Measurements from ENCODE around the gene SPOCD1. TPM values are rescaled to one million over a fixed set of nuclear protein-coding genes. Genes with fewer than 3 reads are reported as not detected.
A peak's percentile ranks its signal among the peaks of the same experiment; 100 is the strongest.

Gene SPOCD1
- total RNA-seq, 1 donor from 2014 or later = not detected

DNA sequence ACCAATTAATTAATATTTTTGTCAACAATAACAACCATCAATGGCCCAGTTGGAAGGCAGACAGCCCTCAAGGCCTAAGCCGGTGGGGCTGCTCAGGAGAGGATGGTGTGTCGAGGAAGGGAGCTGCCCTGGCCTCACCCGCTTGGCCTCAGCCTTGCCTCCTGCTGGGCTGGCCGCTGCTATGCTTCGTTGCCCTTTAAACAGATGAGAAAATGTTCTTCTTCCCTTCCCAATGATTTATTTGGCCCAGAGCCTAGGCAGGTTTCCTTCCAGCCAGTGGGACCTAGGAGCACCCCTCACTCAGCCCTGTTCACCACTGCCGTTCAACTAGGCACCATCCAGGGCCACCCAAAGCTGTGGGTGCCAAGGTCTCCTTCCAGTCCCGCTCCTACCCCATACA lies 48.6 kb downstream of the SPOCD1 start:
- Mint-ChIP-seq H3K27me3 (ENCODE audit: insufficient read depth) (peaks cover 62% of the 10 kb centered on the region), H3K9me3 (no peaks in the 10 kb centered on the region)

DNA sequence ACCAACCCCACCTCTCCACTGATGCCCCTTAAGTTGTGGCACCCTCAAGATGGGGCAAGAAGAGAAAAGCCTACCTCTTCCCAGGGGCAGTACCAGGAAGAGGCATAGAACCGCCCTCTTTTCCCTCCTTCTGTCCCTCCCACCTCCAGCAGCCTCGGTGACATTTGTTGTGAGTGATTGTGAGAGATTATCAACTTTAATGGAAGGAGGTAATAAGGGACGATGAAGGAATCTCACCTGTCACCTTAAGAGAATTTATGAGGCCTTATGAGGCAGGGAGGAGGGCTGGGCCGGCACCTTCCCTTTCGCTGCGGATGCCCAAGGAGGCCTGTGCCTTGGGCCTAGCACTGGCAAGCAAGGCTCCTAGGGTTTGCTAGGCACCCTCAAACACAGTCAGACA lies 50.3 kb downstream of the SPOCD1 start:
- no peak overlapping the region for H3K4me3 Mint-ChIP-seq
- H3K4me1 Mint-ChIP-seq (ENCODE audit: low read depth) = peaks cover 40% of the 10 kb centered on the region
- no peak overlapping the region for H3K27ac Mint-ChIP-seq
- peaks cover 60% of the 10 kb centered on the region for H3K27me3 Mint-ChIP-seq (ENCODE audit: insufficient read depth)
- DNase-seq (ENCODE audit: low spot score) = no peak
- no peaks in the 10 kb centered on the region for H3K9me3 Mint-ChIP-seq
- intact Hi-C loops (cut with micrococcal nuclease) = loop anchor here (5.0 kb wide), 1 partner anchor 122 kb away; no protein-coding TSS in a partner anchor
- H3K36me3 Mint-ChIP-seq (ENCODE audit: low read depth) = no peaks in the 10 kb centered on the region

More for the DNA sequence above, 48.6 kb downstream of the SPOCD1 start:
- Mint-ChIP-seq H3K27ac (no peak overlapping the region), H3K36me3 (ENCODE audit: low read depth) (no peaks in the 10 kb centered on the region), H3K4me1 (ENCODE audit: low read depth) (peaks cover 42% of the 10 kb centered on the region), H3K4me3 (no peak overlapping the region)
- no peak for DNase-seq (ENCODE audit: low spot score)
- intact Hi-C loops (cut with micrococcal nuclease) = loop anchor here (5.0 kb wide), 1 partner anchor 120 kb away; no protein-coding TSS in a partner anchor

GRCh38 chr1:31765041-31765467 lies 50.8 kb downstream of the SPOCD1 start:
- DNase-seq (ENCODE audit: low spot score) = no peak
- Mint-ChIP-seq H3K27me3 (ENCODE audit: insufficient read depth) (peaks cover 61% of the 10 kb centered on the region), H3K4me3 (peak overlapping the region; percentile 30), H3K27ac (no peak overlapping the region), H3K9me3 (no peaks in the 10 kb centered on the region), H3K4me1 (ENCODE audit: low read depth) (peaks cover 40% of the 10 kb centered on the region), H3K36me3 (ENCODE audit: low read depth) (no peaks in the 10 kb centered on the region)
- intact Hi-C loops (cut with micrococcal nuclease) = loop anchor here (5.0 kb wide), 1 partner anchor 122 kb away; no protein-coding TSS in a partner anchor

GRCh38 chr1:31764312-31765040 lies 51.3 kb downstream of the SPOCD1 start, which contains the start of gene ADGRB2:
TSS of gene ADGRB2 (minus strand) at chr1:31764340. CDS start at chr1:31757221, 7,119 bp downstream.
- intact Hi-C loops (cut with micrococcal nuclease) = loop anchor here (5.0 kb wide), 3 partner anchors 57 to 1022 kb away; no protein-coding TSS in a partner anchor
- Mint-ChIP-seq H3K27me3 (ENCODE audit: insufficient read depth) (peaks cover 66% of the 10 kb centered on the region), H3K27ac (no peak within 1 kb of the TSS), H3K4me1 (ENCODE audit: low read depth) (peaks cover 38% of the 10 kb centered on the region), H3K4me3 (peak within 1 kb of the TSS; percentile 81), H3K9me3 (no peaks in the 10 kb centered on the region), H3K36me3 (ENCODE audit: low read depth) (no peaks in the 10 kb centered on the region)
- DNase-seq (ENCODE audit: low spot score) = no peak

DNA sequence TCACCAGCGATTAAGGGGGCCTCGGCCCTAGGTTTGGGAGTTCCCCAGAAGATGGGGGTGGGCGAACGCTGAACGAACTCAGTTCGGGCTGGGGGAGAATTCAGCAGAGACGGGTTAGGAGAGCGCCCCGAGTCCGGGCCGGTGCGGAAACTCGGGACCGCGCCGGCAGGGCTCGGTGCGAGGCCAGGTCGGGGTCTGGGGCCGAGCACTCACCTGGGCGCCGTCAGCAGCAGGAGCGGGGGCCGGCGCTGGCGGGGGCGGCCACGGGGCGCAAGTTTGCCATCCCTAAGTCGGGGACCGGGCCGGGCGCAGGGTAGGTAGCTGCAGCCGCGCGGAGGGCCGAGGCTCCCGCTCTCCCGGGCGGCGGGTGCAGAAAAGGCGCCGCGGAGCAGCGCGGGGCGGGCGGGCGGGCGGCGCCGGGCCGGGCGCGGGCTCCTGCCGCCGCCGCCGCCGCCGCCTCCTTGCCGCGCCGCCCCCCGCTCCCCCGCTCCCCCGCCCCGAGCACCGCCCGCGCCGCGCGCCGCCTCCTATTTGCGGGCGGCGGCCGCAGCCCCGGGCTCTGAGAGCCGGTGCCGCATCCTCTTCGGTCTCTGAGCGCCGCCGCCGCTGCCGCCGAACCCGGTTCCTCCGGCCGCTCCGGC lies 52.0 kb downstream of the SPOCD1 start:
- Mint-ChIP-seq H3K27ac (no peak overlapping the region), H3K9me3 (no peaks in the 10 kb centered on the region), H3K4me1 (ENCODE audit: low read depth) (peaks cover 31% of the 10 kb centered on the region), H3K36me3 (ENCODE audit: low read depth) (no peaks in the 10 kb centered on the region), H3K27me3 (ENCODE audit: insufficient read depth) (peaks cover 65% of the 10 kb centered on the region), H3K4me3 (peak overlapping the region; percentile 65)
- intact Hi-C loops (cut with micrococcal nuclease) = loop anchor here (5.0 kb wide), 2 partner anchors 56 to 1021 kb away; no protein-coding TSS in a partner anchor
- DNase-seq (ENCODE audit: low spot score) = no peak

GRCh38 chr1:31762726-31763670 lies 52.8 kb downstream of the SPOCD1 start:
- Mint-ChIP-seq H3K27me3 (ENCODE audit: insufficient read depth) (peaks cover 60% of the 10 kb centered on the region), H3K36me3 (ENCODE audit: low read depth) (no peaks in the 10 kb centered on the region), H3K4me3 (peak overlapping the region; percentile 65), H3K9me3 (no peaks in the 10 kb centered on the region), H3K27ac (no peak overlapping the region), H3K4me1 (ENCODE audit: low read depth) (peaks cover 25% of the 10 kb centered on the region)
- intact Hi-C loops (cut with micrococcal nuclease) = loop anchor here (1.0 to 5.0 kb wide), 3 partner anchors 26 to 1021 kb away; no protein-coding TSS in a partner anchor
- DNase-seq (ENCODE audit: low spot score) = peak; percentile 42

- no peak for DNase-seq (ENCODE audit: low spot score)
- Mint-ChIP-seq H3K27me3 (ENCODE audit: insufficient read depth) (peaks cover 56% of the 10 kb centered on the region), H3K27ac (no peak overlapping the region), H3K36me3 (ENCODE audit: low read depth) (no peaks in the 10 kb centered on the region), H3K4me3 (peak overlapping the region; percentile 30), H3K4me1 (ENCODE audit: low read depth) (peaks cover 25% of the 10 kb centered on the region), H3K9me3 (no peaks in the 10 kb centered on the region)
- intact Hi-C loops (cut with micrococcal nuclease) = loop anchor here (1.0 to 5.0 kb wide), 3 partner anchors 27 to 1020 kb away; no protein-coding TSS in a partner anchor
Observed at GRCh38 chr1:31762323-31762722, 53.5 kb downstream of the SPOCD1 start.

GRCh38 chr1:31761883-31762282 lies 53.9 kb downstream of the SPOCD1 start:
- intact Hi-C loops (cut with micrococcal nuclease) = loop anchor here (1.0 to 5.0 kb wide), 4 partner anchors 27 to 1020 kb away; no protein-coding TSS in a partner anchor
- Mint-ChIP-seq H3K27ac (no peak overlapping the region), H3K4me3 (peak overlapping the region; percentile 37), H3K4me1 (ENCODE audit: low read depth) (peaks cover 25% of the 10 kb centered on the region), H3K9me3 (no peaks in the 10 kb centered on the region), H3K36me3 (ENCODE audit: low read depth) (no peaks in the 10 kb centered on the region), H3K27me3 (ENCODE audit: insufficient read depth) (peaks cover 56% of the 10 kb centered on the region)
- no peak for DNase-seq (ENCODE audit: low spot score)

DNA sequence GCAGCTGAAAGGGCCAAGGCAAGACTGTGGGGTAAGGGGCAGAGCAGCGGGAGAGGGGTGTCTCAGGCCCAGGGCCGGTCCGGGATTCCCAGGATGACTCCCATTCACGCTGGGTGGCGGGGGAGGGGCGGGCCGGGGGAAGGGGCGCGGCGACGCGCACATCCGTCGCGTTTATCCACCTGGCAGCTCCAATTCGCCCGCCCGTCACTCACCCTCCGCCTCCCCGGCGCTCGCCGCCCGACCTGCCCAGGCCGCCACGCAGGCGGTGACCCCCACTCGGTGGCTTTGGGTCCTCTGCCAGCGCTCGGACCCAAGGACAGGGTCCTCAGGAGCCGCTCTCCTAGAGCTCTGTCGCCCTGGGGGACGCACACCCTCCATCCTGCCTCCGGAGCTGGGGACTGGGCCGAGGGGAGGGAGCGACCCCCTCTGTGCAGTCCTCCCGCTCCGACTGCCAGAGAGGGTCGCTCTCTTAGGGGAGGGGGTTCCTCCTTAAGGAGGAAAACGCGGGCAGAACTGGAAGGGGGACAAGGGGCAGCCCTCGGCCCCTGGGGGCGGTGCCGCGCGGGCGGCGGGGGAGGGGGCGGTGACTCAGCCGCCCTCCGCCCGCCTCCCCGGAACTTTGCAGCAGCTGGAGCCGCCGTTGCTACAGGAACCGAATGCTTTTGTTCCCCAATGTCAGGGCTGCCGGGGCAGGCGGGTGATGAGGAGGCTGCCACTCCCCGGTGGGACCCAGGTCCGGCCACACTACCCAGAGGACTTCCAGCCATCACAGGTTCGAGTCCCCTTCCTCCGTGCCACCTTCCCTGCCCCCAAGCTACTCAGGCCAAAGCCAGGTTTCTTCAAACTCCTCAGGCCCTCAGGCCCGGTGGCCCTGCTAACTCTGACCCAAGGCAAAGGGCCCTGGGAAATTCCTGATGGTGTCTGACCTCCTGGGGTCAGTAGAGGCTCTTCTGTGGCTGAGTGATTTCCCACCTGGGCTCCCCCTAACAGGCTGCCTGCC lies 55.1 kb downstream of the SPOCD1 start:
- Mint-ChIP-seq H3K36me3 (ENCODE audit: low read depth) (no peaks in the 10 kb centered on the region), H3K27me3 (ENCODE audit: insufficient read depth) (peaks cover 50% of the 10 kb centered on the region), H3K4me1 (ENCODE audit: low read depth) (peaks cover 25% of the 10 kb centered on the region), H3K27ac (no peak overlapping the region), H3K9me3 (no peaks in the 10 kb centered on the region), H3K4me3 (peak overlapping the region; percentile 54)
- intact Hi-C loops (cut with micrococcal nuclease) = loop anchor here (2.0 to 5.0 kb wide), 3 partner anchors 53 to 1018 kb away; no protein-coding TSS in a partner anchor
- DNase-seq (ENCODE audit: low spot score) = peak; percentile 59

- peaks cover 37% of the 10 kb centered on the region for H3K27me3 Mint-ChIP-seq (ENCODE audit: insufficient read depth)
- H3K27ac Mint-ChIP-seq = no peak overlapping the region
- H3K4me1 Mint-ChIP-seq (ENCODE audit: low read depth) = peaks cover 18% of the 10 kb centered on the region
- H3K9me3 Mint-ChIP-seq = no peaks in the 10 kb centered on the region
- no peak overlapping the region for H3K4me3 Mint-ChIP-seq
- intact Hi-C loops (cut with micrococcal nuclease) = loop anchor here (2.0 to 5.0 kb wide), 3 partner anchors 52 to 1017 kb away; no protein-coding TSS in a partner anchor
- DNase-seq (ENCODE audit: low spot score) = no peak
- no peaks in the 10 kb centered on the region for H3K36me3 Mint-ChIP-seq (ENCODE audit: low read depth)
Observed at GRCh38 chr1:31759298-31760023, 56.4 kb downstream of the SPOCD1 start.

- no peak overlapping the region for H3K4me3 Mint-ChIP-seq
- H3K36me3 Mint-ChIP-seq (ENCODE audit: low read depth) = no peaks in the 10 kb centered on the region
- H3K4me1 Mint-ChIP-seq (ENCODE audit: low read depth) = peaks cover 18% of the 10 kb centered on the region
- peaks cover 37% of the 10 kb centered on the region for H3K27me3 Mint-ChIP-seq (ENCODE audit: insufficient read depth)
- intact Hi-C loops (cut with micrococcal nuclease) = no loop called here
- H3K9me3 Mint-ChIP-seq = no peaks in the 10 kb centered on the region
- DNase-seq (ENCODE audit: low spot score) = no peak
- no peak overlapping the region for H3K27ac Mint-ChIP-seq
Observed at GRCh38 chr1:31758823-31759222, 57.0 kb downstream of the SPOCD1 start.

Data from activated T-helper 1 cell treated with anti-CD3 and anti-CD28 coated beads, Interleukin-12 subunit alpha, Interleukin-12 subunit beta, Interleukin-2, Interleukin-4 antibody, amounts not matched to agents 30 ng/mL and 10 ng/mL and 1 ng/mL, durations not matched to agents 14 hours and 24 hours and 36 hours (primary cell).